Neural cell (in vitro differentiated cells): ENCODE measurements around the gene MYO10. TPM values are rescaled to one million over a fixed set of nuclear protein-coding genes. Genes with fewer than 3 reads are reported as not detected.

Source experiments
- H2AFZ ChIP-seq: fragments of 200-600, 300-800 bp; sonication (generic), shearing (Covaris generic); 2 replicates; pipeline ENCODE4 v1.6.0; 2014; ENCODE audit warnings: low read depth, mild to moderate bottlenecking, antibody characterized with exemption, low read length, moderate library complexity
- H3F3A ChIP-seq: fragments of 200-600 bp; shearing (Covaris generic); 2 replicates; pipeline ENCODE4 v1.6.1; 2016; ENCODE audit warnings: mild to moderate bottlenecking, moderate library complexity, mixed read lengths, antibody characterized with exemption, low read length; ENCODE audit not compliant: insufficient read depth, poor library complexity, severe bottlenecking
- H3K27ac ChIP-seq: fragments of 200-600, 300-800 bp; sonication (generic), shearing (Covaris generic); 2 replicates; pipeline ENCODE4 v1.5.1; 2014; ENCODE audit warnings: mild to moderate bottlenecking, low read length, moderate library complexity
- H3K27me3 ChIP-seq: fragments of 300-800, 200-600 bp; sonication (generic), shearing (Covaris generic); 2 replicates; pipeline ENCODE4 v1.6.0; 2014; ENCODE audit warnings: mild to moderate bottlenecking, low read depth, low read length, moderate library complexity; ENCODE audit not compliant: insufficient read depth
- H3K36me3 ChIP-seq: fragments of 300-800, 200-600 bp; sonication (generic), shearing (Covaris generic); 2 replicates; pipeline ENCODE4 v1.5.1; 2014; ENCODE audit warnings: mild to moderate bottlenecking, antibody characterized with exemption, low read length, moderate library complexity; ENCODE audit not compliant: insufficient read depth
- H3K4me2 ChIP-seq: fragments of 300-800, 200-600 bp; sonication (generic), shearing (Covaris generic); 2 replicates; pipeline ENCODE4 v1.6.0; 2014; ENCODE audit warnings: mild to moderate bottlenecking, low read length
- H3K4me3 ChIP-seq: fragments of 300-800, 200-600 bp; sonication (generic), shearing (Covaris generic); 2 replicates; pipeline ENCODE4 v1.5.1; 2014; ENCODE audit warnings: mild to moderate bottlenecking, low read length, moderate library complexity
- H3K79me2 ChIP-seq: fragments of 200-600 bp; shearing (Covaris generic); replicated peaks from 2 replicates; pipeline ENCODE4 v1.6.0; 2014; ENCODE audit warnings: mild to moderate bottlenecking, low read length, moderate library complexity; ENCODE audit not compliant: insufficient read depth
- H3K9ac ChIP-seq: fragments of 300-800, 200-600 bp; sonication (generic), shearing (Covaris generic); 2 replicates; pipeline ENCODE4 v1.6.1; 2016; ENCODE audit warnings: mild to moderate bottlenecking, low read length, mixed read lengths
- H3K9me2 ChIP-seq: fragments of 200-600 bp; shearing (Covaris generic); 2 replicates; pipeline ENCODE4 v1.6.1; 2016; ENCODE audit warnings: mild to moderate bottlenecking, low read length, mixed read lengths; ENCODE audit not compliant: insufficient read depth
- H3K9me3 ChIP-seq: fragments of 200-600, 300-800 bp; sonication (generic), shearing (Covaris generic); 2 replicates; pipeline ENCODE4 v1.6.1; 2016; ENCODE audit warnings: mild to moderate bottlenecking, mixed run types, low read length, moderate library complexity, mixed read lengths
- H4K20me1 ChIP-seq: fragments of 200-600 bp; shearing (Covaris generic); 2 replicates; pipeline ENCODE4 v1.6.1; 2016; ENCODE audit warnings: mild to moderate bottlenecking, mixed run types; ENCODE audit not compliant: insufficient read depth
- EP300 ChIP-seq: fragments of 450-650 bp; conservative IDR thresholded peaks from 2 replicates; pipeline ENCODE4 v1.6.1; 2014; ENCODE audit warnings: antibody characterized with exemption, mild to moderate bottlenecking, moderate library complexity; ENCODE audit not compliant: poor library complexity, severe bottlenecking
- EZH2 ChIP-seq: fragments of 200-600, 300-800 bp; shearing (Covaris generic), sonication (generic); IDR thresholded peaks from 2 replicates; pipeline ENCODE4 v1.6.1; 2014; ENCODE audit warnings: antibody characterized with exemption, low read length, borderline replicate concordance, mild to moderate bottlenecking; ENCODE audit not compliant: insufficient read depth, poor library complexity, severe bottlenecking
- MXI1 ChIP-seq: fragments of 450-650 bp; conservative IDR thresholded peaks from 2 replicates; pipeline ENCODE4 v1.6.1; 2014; ENCODE audit warnings: antibody characterized with exemption, mild to moderate bottlenecking; ENCODE audit not compliant: poor library complexity, severe bottlenecking
- POLR2AphosphoS5 ChIP-seq: IDR thresholded peaks from 2 replicates; pipeline ENCODE4 v1.6.1; 2012
- RAD21 ChIP-seq: fragments of 450-650 bp; conservative IDR thresholded peaks from 2 replicates; pipeline ENCODE4 v1.6.1; 2014; ENCODE audit warnings: antibody characterized with exemption, mild to moderate bottlenecking, moderate library complexity
- SMC3 ChIP-seq: fragments of 450-650 bp; conservative IDR thresholded peaks from 2 replicates; pipeline ENCODE4 v1.6.1; 2014; ENCODE audit warnings: antibody characterized with exemption, mild to moderate bottlenecking, moderate library complexity; ENCODE audit not compliant: poor library complexity
- TAF1 ChIP-seq: IDR thresholded peaks from 2 replicates; pipeline ENCODE4 v1.6.1; 2012; ENCODE audit warnings: low read depth
- polyA plus RNA-seq: library from polyadenylated mRNA; depleted of rRNA; stranded (reverse); fragments of >200 nt; gene quantifications from 2 replicates; pipeline ENCODE4 v1.2.3, GENCODE V29; 2014
- TF ChIP-seq, protein P1 (sequence below): fragments of 450-650 bp; IDR thresholded peaks from 2 replicates; pipeline ENCODE4 v1.5.1; 2014; ENCODE audit warnings: antibody characterized with exemption, mild to moderate bottlenecking, moderate library complexity; ENCODE audit not compliant: poor library complexity, severe bottlenecking
- TF ChIP-seq, protein P2 (sequence below): IDR thresholded peaks from 2 replicates; pipeline ENCODE4 v1.6.1; 2012; ENCODE audit warnings: borderline replicate concordance

MYO10 gene
- polyA plus RNA-seq, 1 donor from 2014 or later: 3.2 TPM

DNA sequence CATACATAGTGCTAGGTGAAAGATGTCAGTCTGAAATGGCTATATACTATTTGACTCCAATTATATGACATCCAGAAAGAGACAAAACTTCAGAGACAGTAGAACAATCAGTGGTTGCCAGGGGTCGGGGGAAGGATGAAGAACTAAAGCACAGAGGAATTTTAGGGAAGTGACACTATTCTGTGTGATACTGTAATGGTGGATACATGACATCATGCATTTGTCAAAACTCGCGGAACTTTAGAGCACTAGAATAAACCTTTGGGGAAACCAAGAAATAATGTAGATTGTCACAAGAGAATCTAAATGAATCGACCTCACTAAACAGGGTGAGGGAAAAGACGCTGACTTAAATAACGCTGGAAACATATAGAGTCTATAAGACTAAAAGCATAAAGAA is 212.3 kb downstream of the MYO10 start:
- Histone ChIP-seq H3K4me2 (no peak overlapping the region), H3K36me3 (no peaks in the 10 kb centered on the region), H4K20me1 (no peaks in the 10 kb centered on the region), H3K9me3 (no peaks in the 10 kb centered on the region), H3K9ac (no peak overlapping the region), H3F3A (no peaks in the 10 kb centered on the region), H3K79me2 (peaks cover 58% of the 10 kb centered on the region), H2AFZ (no peak overlapping the region), H3K9me2 (no peaks in the 10 kb centered on the region), H3K27me3 (no peaks in the 10 kb centered on the region), H3K27ac (no peak overlapping the region), H3K4me3 (no peak overlapping the region)
- TF ChIP-seq TAF1 (no peak), EZH2 (no peak), SMC3 (no peak), EP300 (no peak), MXI1 (no peak), POLR2AphosphoS5 (no peak), RAD21 (no peak)
- TF ChIP-seq, protein P1, sequence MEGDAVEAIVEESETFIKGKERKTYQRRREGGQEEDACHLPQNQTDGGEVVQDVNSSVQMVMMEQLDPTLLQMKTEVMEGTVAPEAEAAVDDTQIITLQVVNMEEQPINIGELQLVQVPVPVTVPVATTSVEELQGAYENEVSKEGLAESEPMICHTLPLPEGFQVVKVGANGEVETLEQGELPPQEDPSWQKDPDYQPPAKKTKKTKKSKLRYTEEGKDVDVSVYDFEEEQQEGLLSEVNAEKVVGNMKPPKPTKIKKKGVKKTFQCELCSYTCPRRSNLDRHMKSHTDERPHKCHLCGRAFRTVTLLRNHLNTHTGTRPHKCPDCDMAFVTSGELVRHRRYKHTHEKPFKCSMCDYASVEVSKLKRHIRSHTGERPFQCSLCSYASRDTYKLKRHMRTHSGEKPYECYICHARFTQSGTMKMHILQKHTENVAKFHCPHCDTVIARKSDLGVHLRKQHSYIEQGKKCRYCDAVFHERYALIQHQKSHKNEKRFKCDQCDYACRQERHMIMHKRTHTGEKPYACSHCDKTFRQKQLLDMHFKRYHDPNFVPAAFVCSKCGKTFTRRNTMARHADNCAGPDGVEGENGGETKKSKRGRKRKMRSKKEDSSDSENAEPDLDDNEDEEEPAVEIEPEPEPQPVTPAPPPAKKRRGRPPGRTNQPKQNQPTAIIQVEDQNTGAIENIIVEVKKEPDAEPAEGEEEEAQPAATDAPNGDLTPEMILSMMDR: no peak
- TF ChIP-seq, protein P2, sequence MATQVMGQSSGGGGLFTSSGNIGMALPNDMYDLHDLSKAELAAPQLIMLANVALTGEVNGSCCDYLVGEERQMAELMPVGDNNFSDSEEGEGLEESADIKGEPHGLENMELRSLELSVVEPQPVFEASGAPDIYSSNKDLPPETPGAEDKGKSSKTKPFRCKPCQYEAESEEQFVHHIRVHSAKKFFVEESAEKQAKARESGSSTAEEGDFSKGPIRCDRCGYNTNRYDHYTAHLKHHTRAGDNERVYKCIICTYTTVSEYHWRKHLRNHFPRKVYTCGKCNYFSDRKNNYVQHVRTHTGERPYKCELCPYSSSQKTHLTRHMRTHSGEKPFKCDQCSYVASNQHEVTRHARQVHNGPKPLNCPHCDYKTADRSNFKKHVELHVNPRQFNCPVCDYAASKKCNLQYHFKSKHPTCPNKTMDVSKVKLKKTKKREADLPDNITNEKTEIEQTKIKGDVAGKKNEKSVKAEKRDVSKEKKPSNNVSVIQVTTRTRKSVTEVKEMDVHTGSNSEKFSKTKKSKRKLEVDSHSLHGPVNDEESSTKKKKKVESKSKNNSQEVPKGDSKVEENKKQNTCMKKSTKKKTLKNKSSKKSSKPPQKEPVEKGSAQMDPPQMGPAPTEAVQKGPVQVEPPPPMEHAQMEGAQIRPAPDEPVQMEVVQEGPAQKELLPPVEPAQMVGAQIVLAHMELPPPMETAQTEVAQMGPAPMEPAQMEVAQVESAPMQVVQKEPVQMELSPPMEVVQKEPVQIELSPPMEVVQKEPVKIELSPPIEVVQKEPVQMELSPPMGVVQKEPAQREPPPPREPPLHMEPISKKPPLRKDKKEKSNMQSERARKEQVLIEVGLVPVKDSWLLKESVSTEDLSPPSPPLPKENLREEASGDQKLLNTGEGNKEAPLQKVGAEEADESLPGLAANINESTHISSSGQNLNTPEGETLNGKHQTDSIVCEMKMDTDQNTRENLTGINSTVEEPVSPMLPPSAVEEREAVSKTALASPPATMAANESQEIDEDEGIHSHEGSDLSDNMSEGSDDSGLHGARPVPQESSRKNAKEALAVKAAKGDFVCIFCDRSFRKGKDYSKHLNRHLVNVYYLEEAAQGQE: no peak

DNA sequence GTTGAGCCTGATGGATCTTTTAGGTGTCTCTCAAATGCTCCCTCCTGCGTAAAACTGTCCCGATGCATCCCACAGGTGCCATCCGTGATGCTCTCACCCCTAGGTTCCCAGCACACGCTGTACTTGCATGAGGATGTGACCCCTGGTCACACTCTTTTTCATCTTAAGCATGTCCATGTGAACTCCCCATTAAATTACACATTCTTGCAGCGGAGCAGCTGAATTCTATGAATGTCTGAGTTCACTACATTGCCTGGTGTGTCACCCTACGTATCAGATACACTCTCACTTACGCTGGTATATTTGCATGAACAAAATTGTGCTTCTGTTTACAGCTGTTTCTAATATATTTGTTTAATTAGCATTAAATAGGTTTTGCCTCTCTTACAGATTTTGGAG is 214.0 kb downstream of the MYO10 start:
- Histone ChIP-seq H3K36me3 (no peaks in the 10 kb centered on the region), H2AFZ (no peak overlapping the region), H3K9me2 (no peaks in the 10 kb centered on the region), H4K20me1 (no peaks in the 10 kb centered on the region), H3F3A (no peaks in the 10 kb centered on the region), H3K9me3 (no peaks in the 10 kb centered on the region), H3K4me3 (peak overlapping the region; percentile 12), H3K4me2 (no peak overlapping the region), H3K27ac (peak overlapping the region; percentile 15), H3K27me3 (no peaks in the 10 kb centered on the region), H3K79me2 (peaks cover 51% of the 10 kb centered on the region), H3K9ac (no peak overlapping the region)
- TF ChIP-seq EZH2 (no peak), EP300 (no peak), POLR2AphosphoS5 (no peak), SMC3 (no peak), TAF1 (no peak), MXI1 (no peak), RAD21 (no peak)
- TF ChIP-seq, protein P1: no peak
- TF ChIP-seq, protein P2: no peak
